Lung (tissue), 12 donors: ENCODE results near the gene MOB1A. TPM values are rescaled to one million over a fixed set of nuclear protein-coding genes. Genes with fewer than 3 reads are reported as not detected.

Experiments
- ATAC-seq: fragments of 200-7000 bp; cut with Tn5 transposase; one replicate; pipeline ENCODE4 v1.9.1; 2020; ENCODE audit warnings: moderate number of reproducible peaks; ENCODE audit not compliant: insufficient read depth, low FRiP score
- DNase-seq, 3 donors: peaks; one replicate each; pipeline ENCODE4 v3.0.0-alpha.2; 2013 to 2017
- H3K27ac ChIP-seq, 2 donors: one replicate each; pipeline ENCODE4 v1.5.1; 2013; ENCODE audit warnings: mild to moderate bottlenecking in 2 of 2, moderate library complexity in 2 of 2, control low read depth in 1 of 2, inconsistent platforms in 1 of 2, low read depth in 1 of 2, low read length in 1 of 2
- H3K27me3 ChIP-seq, 3 donors: one replicate each; pipeline ENCODE4 v1.5.1; 2013; ENCODE audit warnings: low read length in 2 of 3; ENCODE audit not compliant: control insufficient read depth in 3 of 3, insufficient read depth in 3 of 3
- H3K36me3 ChIP-seq, 4 donors: one replicate each; pipeline ENCODE4 v1.5.1; 2013; ENCODE audit warnings: low read length in 4 of 4, mild to moderate bottlenecking in 1 of 4, moderate library complexity in 1 of 4; ENCODE audit not compliant: control insufficient read depth in 4 of 4, insufficient read depth in 4 of 4
- H3K4me1 ChIP-seq, 5 donors: one replicate each; pipeline ENCODE4 v1.5.1; 2013; ENCODE audit warnings: low read length in 5 of 5, mild to moderate bottlenecking in 2 of 5, moderate library complexity in 1 of 5; ENCODE audit not compliant: control insufficient read depth in 5 of 5, insufficient read depth in 5 of 5
- H3K4me3 ChIP-seq: one replicate; pipeline ENCODE4 v1.5.1; 2013; ENCODE audit warnings: mild to moderate bottlenecking, control low read depth, moderate library complexity
- H3K9ac ChIP-seq, 2 donors: one replicate each; pipeline ENCODE4 v1.5.1; 2013; ENCODE audit warnings: low read length in 2 of 2, control low read depth in 1 of 2; ENCODE audit not compliant: insufficient read depth in 1 of 2
- H3K9me3 ChIP-seq, 4 donors: one replicate each; pipeline ENCODE4 v1.5.1; 2013; ENCODE audit warnings: low read length in 3 of 4, mild to moderate bottlenecking in 1 of 4, moderate library complexity in 1 of 4; ENCODE audit not compliant: control insufficient read depth in 4 of 4, insufficient read depth in 3 of 4
- CTCF ChIP-seq: IDR thresholded peaks from 2 replicates; pipeline ENCODE4 v1.5.1; 2012; ENCODE audit warnings: mild to moderate bottlenecking; ENCODE audit errors: control extremely low read depth, extremely low read depth
- WGBS, 2 donors: extraction: QIAGEN DNeasy Blood & Tissue Kit; methylation state at CpG; one replicate each; pipeline ENCODE4 v1.1.7; 2013; 5-methylcytosine and 5-hydroxymethylcytosine counted together
- polyA plus RNA-seq, 2 donors: library from polyadenylated mRNA; stranded (reverse); fragments of 200-250 nt; gene quantifications; one replicate each; pipeline ENCODE4 v1.2.1, GENCODE V29; 2013
- total RNA-seq, 2 donors: library from RNA; depleted of rRNA in 1 of 2; stranded (reverse); fragments of >200 nt in 1 of 2; gene quantifications; one replicate each; pipeline ENCODE4 v1.2.1, GENCODE V29; 2014 to 2021
- donor health status: control.
- donor health status: control.
- donor health status: Bipolar disorder and iron deficiency.
- donor health status: healthy.
- donor health status: DM: yes; HTN: yes; CAD: no.

The MOB1A gene
- total and polyA plus RNA-seq, 4 donors: 33.4 to 117 (median 81.1) TPM

DNA sequence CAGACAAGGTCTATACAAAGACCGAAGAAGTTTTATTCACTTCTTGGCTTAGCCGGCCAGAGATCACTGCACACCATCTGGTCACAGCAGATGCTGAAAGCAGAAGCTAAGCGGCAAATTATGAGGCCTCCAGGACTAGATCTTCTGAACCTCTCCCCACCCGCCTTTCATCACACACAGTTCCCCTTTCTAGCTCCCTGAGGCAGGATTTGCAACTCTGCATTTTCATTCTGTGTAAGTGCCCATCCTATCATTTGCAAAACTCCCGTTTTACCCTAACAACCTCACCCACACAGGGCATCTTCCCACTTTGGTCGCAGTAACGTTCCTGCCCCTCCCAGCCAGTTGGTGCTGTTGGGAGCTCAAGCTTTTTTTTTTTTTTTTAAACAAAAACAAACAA lies 3.1 kb upstream of the MOB1A start:
- no peak for ATAC-seq
- H3K4me3 ChIP-seq: no peak overlapping the region
- peak in 2 of 3 donors; percentile 19 to 27 for DNase-seq
- no peak overlapping the region for H3K9ac ChIP-seq
- H3K4me1 ChIP-seq: peaks cover 0 to 8% (median 3%) of the 10 kb centered on the region in 5 donors
- TF ChIP-seq CTCF: no peak
- H3K27ac ChIP-seq: no peak overlapping the region
- 22 to 45% methylated on average over 7 of the region's 7 CpGs for WGBS, 2 donors
- H3K36me3 ChIP-seq: peaks cover 0 to 3% (median under 1%) of the 10 kb centered on the region in 4 donors
- H3K27me3 ChIP-seq: no peaks in the 10 kb centered on the region
- no peaks in the 10 kb centered on the region for H3K9me3 ChIP-seq

DNA sequence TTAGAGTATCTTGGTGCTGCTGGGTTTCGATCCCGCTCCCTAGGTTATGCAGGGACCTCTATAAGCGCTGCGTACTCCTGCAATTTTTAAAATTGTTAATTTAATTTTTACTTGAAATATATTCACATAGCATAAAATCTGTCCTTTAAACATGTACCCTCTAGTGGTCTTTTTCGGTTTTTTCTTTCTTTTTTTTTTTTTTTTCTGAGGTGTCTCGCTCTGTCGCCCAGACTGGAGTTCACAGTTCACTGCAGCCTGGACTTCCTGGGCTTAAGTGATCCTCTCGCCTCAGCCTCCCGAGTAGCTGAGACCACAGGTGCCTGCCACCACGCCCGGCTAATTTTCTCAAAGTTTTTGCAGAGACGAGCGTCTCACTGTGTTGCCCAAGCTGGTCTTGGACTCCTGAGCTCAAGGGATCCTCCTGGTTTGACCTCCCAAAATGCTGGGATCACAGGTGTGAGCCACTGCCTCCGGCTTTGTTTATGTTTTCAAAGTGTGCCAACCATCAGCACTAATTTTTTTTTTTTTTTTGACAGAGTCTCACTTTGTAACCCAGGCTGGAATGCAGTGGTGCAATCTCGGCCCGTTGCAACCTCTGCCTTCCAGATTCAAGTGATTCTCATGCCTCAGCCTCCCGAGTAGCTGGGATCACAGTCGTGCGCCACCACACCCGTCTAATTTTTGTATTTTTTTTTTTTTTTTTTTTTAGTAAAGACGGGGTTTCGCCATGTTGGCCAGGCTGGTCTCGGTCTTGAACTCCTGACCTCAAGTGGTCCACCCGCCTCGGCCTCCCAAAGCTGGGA lies 585 bp upstream of the MOB1A start:
- Histone ChIP-seq H3K4me3 (no peak overlapping the region), H3K9ac (peak overlapping the region in 1 of 2 donors; percentile 32), H3K27ac (peak overlapping the region in 1 of 2 donors; percentile 69), H3K27me3 (no peaks in the 10 kb centered on the region), H3K4me1 (peaks cover 0 to 8% (median 7%) of the 10 kb centered on the region in 5 donors), H3K9me3 (no peaks in the 10 kb centered on the region), H3K36me3 (peaks cover 0 to 5% (median 2%) of the 10 kb centered on the region in 4 donors)
- TF ChIP-seq CTCF: no peak
- DNase-seq (peak in 1 of 3 donors; percentile 16), ATAC-seq (no peak)
- WGBS, 2 donors: 44 to 48% methylated on average over 23 to 25 of the region's 25 CpGs

DNA sequence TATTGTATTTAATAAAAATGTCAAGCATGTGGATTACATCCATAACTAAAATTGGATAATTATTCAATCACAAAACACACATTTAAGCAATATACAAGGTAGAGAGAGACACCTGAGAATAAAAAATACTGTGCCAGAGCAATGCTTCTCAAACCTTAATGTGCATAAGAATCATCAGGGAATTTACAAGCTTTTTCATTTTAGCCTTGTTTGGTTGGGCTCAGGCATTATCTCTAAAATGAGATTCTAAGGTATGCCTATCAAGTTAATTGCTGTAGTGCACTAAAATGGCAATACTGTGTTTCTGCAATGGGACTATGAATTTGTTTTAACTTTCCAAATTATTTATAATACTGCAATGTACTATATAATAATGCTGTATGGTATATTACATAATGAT lies 983 bp downstream of the MOB1A start:
- TF ChIP-seq CTCF: no peak
- H3K27ac ChIP-seq: peak overlapping the region in 1 of 2 donors; percentile 92
- ATAC-seq (no peak), DNase-seq (peak in 1 of 3 donors; percentile 13)
- peak overlapping the region; percentile 66 to 83 for H3K9ac ChIP-seq
- H3K4me1 ChIP-seq: peaks cover 0 to 8% (median 7%) of the 10 kb centered on the region in 5 donors
- H3K36me3 ChIP-seq: peaks cover 0 to 5% (median 2%) of the 10 kb centered on the region in 4 donors
- H3K9me3 ChIP-seq: no peaks in the 10 kb centered on the region
- H3K27me3 ChIP-seq: no peaks in the 10 kb centered on the region
- peak overlapping the region; percentile 73 for H3K4me3 ChIP-seq
